ENCODE data around the gene VWA3B.

DNA sequence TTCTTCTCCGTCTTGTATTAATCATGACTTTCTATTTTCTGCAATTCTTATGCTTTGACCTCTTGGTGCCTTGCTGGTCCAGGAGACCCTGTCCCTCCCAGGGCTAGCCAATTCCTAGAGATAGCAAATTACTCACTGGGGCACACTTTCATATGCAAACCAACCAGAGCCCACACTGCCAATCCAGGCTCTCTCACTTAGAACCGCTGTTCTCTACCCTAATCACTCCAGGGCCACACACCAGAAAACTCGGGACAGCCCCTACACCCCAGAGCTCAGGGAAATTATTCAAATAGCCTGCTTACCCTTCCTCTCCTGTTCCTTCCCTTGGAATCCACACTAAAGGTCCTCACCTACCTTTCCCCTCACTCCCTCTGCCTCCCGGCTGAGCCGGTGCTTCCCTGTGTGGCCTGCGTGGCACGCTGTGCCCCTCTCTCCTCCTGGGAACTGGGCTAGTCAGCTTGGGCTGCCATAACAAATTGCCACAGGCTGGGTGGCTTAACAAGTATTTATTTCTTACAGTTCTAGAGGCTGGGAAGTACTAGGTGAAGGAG, 41.7 kb downstream of the VWA3B start:
- TF ChIP-seq, protein P1, sequence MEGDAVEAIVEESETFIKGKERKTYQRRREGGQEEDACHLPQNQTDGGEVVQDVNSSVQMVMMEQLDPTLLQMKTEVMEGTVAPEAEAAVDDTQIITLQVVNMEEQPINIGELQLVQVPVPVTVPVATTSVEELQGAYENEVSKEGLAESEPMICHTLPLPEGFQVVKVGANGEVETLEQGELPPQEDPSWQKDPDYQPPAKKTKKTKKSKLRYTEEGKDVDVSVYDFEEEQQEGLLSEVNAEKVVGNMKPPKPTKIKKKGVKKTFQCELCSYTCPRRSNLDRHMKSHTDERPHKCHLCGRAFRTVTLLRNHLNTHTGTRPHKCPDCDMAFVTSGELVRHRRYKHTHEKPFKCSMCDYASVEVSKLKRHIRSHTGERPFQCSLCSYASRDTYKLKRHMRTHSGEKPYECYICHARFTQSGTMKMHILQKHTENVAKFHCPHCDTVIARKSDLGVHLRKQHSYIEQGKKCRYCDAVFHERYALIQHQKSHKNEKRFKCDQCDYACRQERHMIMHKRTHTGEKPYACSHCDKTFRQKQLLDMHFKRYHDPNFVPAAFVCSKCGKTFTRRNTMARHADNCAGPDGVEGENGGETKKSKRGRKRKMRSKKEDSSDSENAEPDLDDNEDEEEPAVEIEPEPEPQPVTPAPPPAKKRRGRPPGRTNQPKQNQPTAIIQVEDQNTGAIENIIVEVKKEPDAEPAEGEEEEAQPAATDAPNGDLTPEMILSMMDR (IDR thresholded peaks at IDR 0.05): no peak
- TF ChIP-seq EP300 (IDR thresholded peaks at IDR 0.05) (no peak), POLR2A (IDR thresholded peaks at IDR 0.05) (no peak)
